IMR-90 (cell line): Measurements from ENCODE around the gene SINHCAF. TPM values are rescaled to one million over a fixed set of nuclear protein-coding genes. Genes with fewer than 3 reads are reported as not detected.

Experiments used
- ATAC-seq: fragments of 200-7000 bp; cut with Tn5 transposase; 2 replicates; pipeline ENCODE4 v1.9.1; 2020; ENCODE audit warnings: low read depth, mild to moderate bottlenecking, moderate library complexity
- BruUV-seq: library from RNA; stranded (reverse); fragments of 400-500 nt; replicated peaks from 2 replicates; lab custom pipeline; 2021; lab: Mats Ljungman, UMichigan
- CTCF ChIA-PET: fragments of 300-600 bp; formaldehyde crosslinking; extraction: SDS; loops from one replicate; lab custom pipeline; 2021; ENCODE audit warnings: antibody characterized with exemption; lab: Yijun Ruan, JAX
- POLR2A ChIA-PET: fragments of 300-600 bp; sonication (Branson Sonifier 250); formaldehyde crosslinking; loops from one replicate; lab custom pipeline; 2022; ENCODE audit warnings: antibody characterized with exemption; ENCODE audit not compliant: unreplicated experiment; lab: Charles Lee
- DNase-seq: peaks from one replicate; pipeline ENCODE4 v3.0.0; 2013
- H2AFZ ChIP-seq: replicated peaks from 2 replicates; pipeline ENCODE3; 2013; ENCODE audit warnings: low read length, mild to moderate bottlenecking; ENCODE audit not compliant: poor library complexity
- H2AK5ac ChIP-seq: 2 replicates; pipeline ENCODE4 v1.6.1; 2013; ENCODE audit warnings: low read depth, low read length, inconsistent platforms
- H2AK9ac ChIP-seq: replicated peaks from 2 replicates; pipeline ENCODE3; 2013; ENCODE audit warnings: mild to moderate bottlenecking, low read depth, low read length, moderate library complexity; ENCODE audit not compliant: poor library complexity
- H2BK120ac ChIP-seq: 2 replicates; pipeline ENCODE4 v1.6.1; 2013; ENCODE audit warnings: low read depth, low read length, inconsistent platforms
- H2BK15ac ChIP-seq: 3 replicates; pipeline ENCODE4 v1.6.1; 2013; ENCODE audit warnings: low read depth, low read length, inconsistent platforms
- H2BK20ac ChIP-seq: 2 replicates; pipeline ENCODE4 v1.6.1; 2013; ENCODE audit warnings: low read depth, mild to moderate bottlenecking, inconsistent platforms, low read length, moderate library complexity
- H2BK5ac ChIP-seq: 2 replicates; pipeline ENCODE4 v1.6.1; 2013; ENCODE audit warnings: mild to moderate bottlenecking, low read depth, low read length, inconsistent platforms; ENCODE audit not compliant: poor library complexity, severe bottlenecking
- H3K14ac ChIP-seq: replicated peaks from 2 replicates; pipeline ENCODE4 v1.6.1; 2013; ENCODE audit warnings: low read depth, low read length, inconsistent platforms
- H3K18ac ChIP-seq: 2 replicates; pipeline ENCODE4 v1.6.1; 2013; ENCODE audit warnings: low read depth, low read length, control low read depth
- H3K23ac ChIP-seq: 2 replicates; pipeline ENCODE4 v1.6.1; 2013; ENCODE audit warnings: low read depth, low read length, inconsistent platforms
- H3K27ac ChIP-seq: 2 replicates; pipeline ENCODE4 v1.5.1; 2013; ENCODE audit warnings: mild to moderate bottlenecking, control low read depth, low read length; ENCODE audit not compliant: insufficient read depth
- H3K27me3 ChIP-seq: 2 replicates; pipeline ENCODE4 v1.6.1; 2013; ENCODE audit warnings: low read length; ENCODE audit not compliant: control insufficient read depth, insufficient read depth
- H3K36me3 ChIP-seq: 2 replicates; pipeline ENCODE4 v1.6.1; 2013; ENCODE audit warnings: low read length, mixed read lengths; ENCODE audit not compliant: control insufficient read depth, insufficient read depth
- H3K4ac ChIP-seq: 2 replicates; pipeline ENCODE4 v1.6.1; 2013; ENCODE audit warnings: low read depth, low read length, inconsistent platforms
- H3K4me1 ChIP-seq: 2 replicates; pipeline ENCODE4 v1.6.1; 2013; ENCODE audit warnings: low read length, mixed read lengths; ENCODE audit not compliant: control insufficient read depth, insufficient read depth
- H3K4me2 ChIP-seq: 2 replicates; pipeline ENCODE4 v1.6.1; 2013; ENCODE audit warnings: low read depth, mild to moderate bottlenecking, control low read depth, low read length, moderate library complexity
- H3K4me3 ChIP-seq: 2 replicates; pipeline ENCODE4 v1.5.1; 2013; ENCODE audit warnings: low read depth, mild to moderate bottlenecking, control low read depth, low read length, moderate library complexity; ENCODE audit not compliant: insufficient read depth
- H3K56ac ChIP-seq: 2 replicates; pipeline ENCODE4 v1.6.1; 2013; ENCODE audit warnings: low read length, inconsistent platforms; ENCODE audit not compliant: insufficient read depth; ENCODE audit errors: extremely low read depth
- H3K79me1 ChIP-seq, 2 experiments: 2 replicates each; pipeline ENCODE4 v1.6.1; 2013; ENCODE audit warnings: low read length in 2 of 2, inconsistent platforms in 1 of 2, low read depth in 1 of 2
- H3K9ac ChIP-seq: 2 replicates; pipeline ENCODE4 v1.6.1; 2013; ENCODE audit warnings: low read depth, low read length, control low read depth
- H3K9me1 ChIP-seq: 2 replicates; pipeline ENCODE4 v1.6.1; 2013; ENCODE audit warnings: low read length, inconsistent platforms; ENCODE audit not compliant: insufficient read depth
- H3K9me3 ChIP-seq: 2 replicates; pipeline ENCODE4 v1.6.1; 2013; ENCODE audit warnings: low read length; ENCODE audit not compliant: control insufficient read depth, insufficient read depth
- H4K20me1 ChIP-seq: 2 replicates; pipeline ENCODE4 v1.6.1; 2013; ENCODE audit warnings: low read length, inconsistent platforms; ENCODE audit not compliant: insufficient read depth
- H4K5ac ChIP-seq: 2 replicates; pipeline ENCODE4 v1.6.1; 2013; ENCODE audit warnings: mild to moderate bottlenecking, low read depth, low read length, control low read depth
- H4K8ac ChIP-seq, 2 experiments: 2 replicates each; pipeline ENCODE4 v1.6.1; 2013; ENCODE audit warnings: low read depth in 2 of 2, low read length in 2 of 2, control low read depth in 1 of 2, inconsistent platforms in 1 of 2
- H4K91ac ChIP-seq: 2 replicates; pipeline ENCODE4 v1.6.1; 2013; ENCODE audit warnings: low read depth, low read length, inconsistent platforms; ENCODE audit not compliant: insufficient read depth
- BHLHE40 ChIP-seq: fragments of 150-350 bp; IDR thresholded peaks from 2 replicates; pipeline ENCODE4 v1.6.1; 2016; ENCODE audit warnings: mild to moderate bottlenecking, low read depth, low read length
- CEBPB ChIP-seq: IDR thresholded peaks from 2 replicates; pipeline ENCODE4 v1.6.1; 2012; ENCODE audit warnings: low read depth, low read length, improper control_type of control experiment
- CHD1 ChIP-seq: IDR thresholded peaks from 2 replicates; pipeline ENCODE4 v1.6.1; 2012; ENCODE audit warnings: low read depth, low read length, improper control_type of control experiment
- CTCF ChIP-seq: conservative IDR thresholded peaks from 2 replicates; pipeline ENCODE4 v1.5.1; 2012; ENCODE audit warnings: mild to moderate bottlenecking, low read depth, low read length, improper control_type of control experiment
- ELK1 ChIP-seq: fragments of 150-350 bp; IDR thresholded peaks from 2 replicates; pipeline ENCODE4 v1.6.1; 2016; ENCODE audit warnings: low read depth, mild to moderate bottlenecking, low read length, moderate library complexity, borderline replicate concordance
- FOS ChIP-seq: fragments of 150-350 bp; IDR thresholded peaks from 2 replicates; pipeline ENCODE4 v1.6.1; 2016; ENCODE audit warnings: low read depth, low read length
- MAFK ChIP-seq: IDR thresholded peaks from 2 replicates; pipeline ENCODE4 v1.6.1; 2012; ENCODE audit warnings: low read depth, low read length, improper control_type of control experiment
- MAZ ChIP-seq: IDR thresholded peaks from 2 replicates; pipeline ENCODE4 v1.6.1; 2012; ENCODE audit warnings: low read depth, mild to moderate bottlenecking, low read length, improper control_type of control experiment, moderate library complexity, borderline replicate concordance
- MXI1 ChIP-seq: IDR thresholded peaks from 2 replicates; pipeline ENCODE4 v1.6.1; 2012; ENCODE audit warnings: low read depth, mild to moderate bottlenecking, low read length, moderate library complexity, borderline replicate concordance
- NFE2L2 ChIP-seq: fragments of 150-350 bp; IDR thresholded peaks from 2 replicates; pipeline ENCODE4 v1.6.1; 2016; ENCODE audit warnings: low read depth, mild to moderate bottlenecking, low read length
- POLR2A ChIP-seq: IDR thresholded peaks from 2 replicates; pipeline ENCODE4 v1.6.1; 2012; ENCODE audit warnings: mild to moderate bottlenecking, low read depth, low read length
- RAD21 ChIP-seq: IDR thresholded peaks from 2 replicates; pipeline ENCODE4 v1.6.1; 2012; ENCODE audit warnings: low read length, improper control_type of control experiment
- RCOR1 ChIP-seq: IDR thresholded peaks from 2 replicates; pipeline ENCODE4 v1.6.1; 2012; ENCODE audit warnings: mild to moderate bottlenecking, low read length, improper control_type of control experiment; ENCODE audit not compliant: insufficient replicate concordance
- RFX5 ChIP-seq: IDR thresholded peaks from 2 replicates; pipeline ENCODE4 v1.8.0; 2012; ENCODE audit warnings: low read depth, mild to moderate bottlenecking, low read length, moderate library complexity
- SMC3 ChIP-seq: fragments of 150-350 bp; IDR thresholded peaks from 2 replicates; pipeline ENCODE4 v1.6.1; 2016; ENCODE audit warnings: low read depth, mild to moderate bottlenecking, antibody characterized with exemption, low read length, moderate library complexity
- USF2 ChIP-seq: fragments of 150-350 bp; IDR thresholded peaks from 2 replicates; pipeline ENCODE4 v1.6.1; 2017; ENCODE audit warnings: mild to moderate bottlenecking, antibody characterized with exemption, low read length, low read depth
- WGBS, 2 experiments: methylation state at CpG; one replicate each; pipeline versions ENCODE4 v1.1.5 to v1.1.7; 2013; ENCODE audit warnings: missing lambda C conversion rate in 2 of 2; ENCODE audit not compliant: insufficient read length in 1 of 2; ENCODE audit errors: extremely low coverage in 2 of 2; 5-methylcytosine and 5-hydroxymethylcytosine counted together
- dilution Hi-C: fragments of 300-500 bp; cut with HindIII; formaldehyde crosslinking; loops from one replicate; pipeline ENCODE4 v1.14.3; 2018; ENCODE audit warnings: low sequenced_read_pairs; ENCODE audit not compliant: unreplicated experiment
- in situ Hi-C: fragments of 300-500 bp; cut with MboI; formaldehyde crosslinking; loops from 3 replicates; pipeline ENCODE4 v1.14.3; 2019; ENCODE audit warnings: low sequenced_read_pairs, inconsistent platforms, mixed read lengths
- intact Hi-C: fragments of 100-400 bp; cut with micrococcal nuclease; formaldehyde crosslinking; loops from 2 replicates; pipeline ENCODE4 v1.10.0; 2022
- polyA plus RNA-seq, 3 experiments: library from polyadenylated mRNA; depleted of rRNA; stranded (reverse); fragments of >200 nt; gene quantifications; 2 replicates each; pipeline ENCODE4 v1.2.3, GENCODE V29; 2012; ENCODE audit warnings: low replicate concordance in 1 of 3
- total RNA-seq: library from RNA; depleted of rRNA; stranded (reverse); fragments of >200 nt; gene quantifications from 2 replicates; pipeline ENCODE4 v1.2.3, GENCODE V29; 2012

The SINHCAF gene
- total and polyA plus RNA-seq, 2 of the 4 experiments (the other 2 are of a cell fraction), result 21.6 to 30.8 TPM

- Histone ChIP-seq H3K27me3 (peaks cover 6% of the 10 kb centered on the region), H2AK9ac (no peak overlapping the region), H3K18ac (no peak overlapping the region), H3K9me3 (no peaks in the 10 kb centered on the region), H2BK15ac (no peak overlapping the region), H3K4me1 (no peaks in the 10 kb centered on the region), H2BK5ac (no peak overlapping the region), H3K4ac (no peak overlapping the region), H2BK120ac (no peak overlapping the region), H4K91ac (no peak overlapping the region), H3K23ac (no peak overlapping the region), H3K79me1 (no peaks in the 10 kb centered on the region), H3K9me1 (no peaks in the 10 kb centered on the region), H2AFZ (no peak overlapping the region), H3K14ac (no peak overlapping the region), H4K20me1 (no peaks in the 10 kb centered on the region), H4K8ac (no peak overlapping the region), H4K5ac (no peak overlapping the region), H2AK5ac (no peak overlapping the region), H3K27ac (no peak overlapping the region), H2BK20ac (no peak overlapping the region), H3K9ac (no peak overlapping the region), H3K36me3 (no peaks in the 10 kb centered on the region), H3K56ac (no peak overlapping the region), H3K4me3 (no peak overlapping the region), H3K4me2 (no peak overlapping the region)
- no CpG with 5 or more reads among the region's 4 CpGs for WGBS, 2 experiments
- no peak for TF ChIP-seq BHLHE40
- no peak for TF ChIP-seq MXI1
- TF ChIP-seq CTCF, result no peak
- TF ChIP-seq RFX5, result no peak
- TF ChIP-seq SMC3, result no peak
- no peak for TF ChIP-seq NFE2L2
- TF ChIP-seq CHD1, result no peak
- no peak for TF ChIP-seq MAFK
- TF ChIP-seq USF2, result no peak
- TF ChIP-seq FOS, result no peak
- TF ChIP-seq RCOR1, result no peak
- no peak for TF ChIP-seq POLR2A
- TF ChIP-seq MAZ, result no peak
- TF ChIP-seq RAD21, result no peak
- no peak for TF ChIP-seq CEBPB
- no peak for TF ChIP-seq ELK1
- no peak for DNase-seq
- POLR2A ChIA-PET, result no interaction called here
- no peak for ATAC-seq
- no TSS peak for BruUV-seq
- dilution Hi-C loops (no loop called here), in situ Hi-C loops (no loop called here), intact Hi-C loops (no loop called here)
- CTCF ChIA-PET, result no interaction called here
These were observed 29.8 kb upstream of the SINHCAF start for GRCh38 chr12:31355747-31356107.
